ENCODE results near the gene ZFP3. TPM values are rescaled to one million over a fixed set of nuclear protein-coding genes. Genes with fewer than 3 reads are reported as not detected.

ZFP3 gene
- total and polyA plus RNA-seq, 2 of the 4 experiments (the other 2 are of a cell fraction) = 0.54 to 0.75 TPM

- H4K20me1 ChIP-seq (ENCODE audit: insufficient read depth, low read length) = no peaks in the 10 kb centered on the region
- no peak overlapping the region for H3K4me3 ChIP-seq (ENCODE audit: insufficient read depth, low read depth, low read length)
- no peaks in the 10 kb centered on the region for H3K79me1 ChIP-seq (ENCODE audit: low read depth in 1 of 2, low read length in 2 of 2)
- H2BK20ac ChIP-seq (ENCODE audit: low read depth, low read length) = no peak overlapping the region
- ATAC-seq (ENCODE audit: low read depth) (no peak), DNase-seq (no peak)
- dilution Hi-C loops (cut with HindIII; ENCODE audit: low sequenced_read_pairs, unreplicated experiment) (no loop called here), intact Hi-C loops (cut with micrococcal nuclease) (no loop called here), in situ Hi-C loops (cut with MboI; ENCODE audit: low sequenced_read_pairs) (no loop called here)
- WGBS, 2 experiments (ENCODE audit: extremely low coverage in 2 of 2, insufficient read length in 1 of 2) = 83% methylated on average over 3 of the region's 6 CpGs; no CpG with 5 or more reads in 1 of the 2 experiments
- H3K23ac ChIP-seq (ENCODE audit: low read depth, low read length) = no peak overlapping the region
- no peak overlapping the region for H4K91ac ChIP-seq (ENCODE audit: insufficient read depth, low read depth, low read length)
- H3K14ac ChIP-seq (replicated peaks; ENCODE audit: low read depth, low read length) = no peak overlapping the region
- H3K36me3 ChIP-seq (ENCODE audit: control insufficient read depth, insufficient read depth, low read length) = no peaks in the 10 kb centered on the region
- no peak overlapping the region for H4K8ac ChIP-seq (ENCODE audit: low read depth in 2 of 2, low read length in 2 of 2)
- H2AK9ac ChIP-seq (replicated peaks; ENCODE audit: low read depth, low read length, poor library complexity) = peak overlapping the region; percentile 71
- no peaks in the 10 kb centered on the region for H3K4me1 ChIP-seq (ENCODE audit: control insufficient read depth, insufficient read depth, low read length)
- no peak overlapping the region for H3K9ac ChIP-seq (ENCODE audit: low read depth, low read length)
- H3K4ac ChIP-seq (ENCODE audit: low read depth, low read length) = no peak overlapping the region
- no peak overlapping the region for H2AK5ac ChIP-seq (ENCODE audit: low read depth, low read length)
- H2AFZ ChIP-seq (replicated peaks; ENCODE audit: low read length, poor library complexity) = peak overlapping the region; percentile 52
- no peak overlapping the region for H3K4me2 ChIP-seq (ENCODE audit: low read depth, low read length)
- no peak overlapping the region for H3K27ac ChIP-seq (ENCODE audit: insufficient read depth, low read length)
- TF ChIP-seq RAD21 (IDR thresholded peaks at IDR 0.05; ENCODE audit: low read length) (no peak), CHD1 (IDR thresholded peaks at IDR 0.05; ENCODE audit: low read depth, low read length) (no peak), SMC3 (IDR thresholded peaks at IDR 0.05; ENCODE audit: low read depth, low read length) (no peak), MXI1 (IDR thresholded peaks at IDR 0.05; ENCODE audit: borderline replicate concordance, low read depth, low read length) (no peak), CEBPB (IDR thresholded peaks at IDR 0.05; ENCODE audit: low read depth, low read length) (no peak), MAZ (IDR thresholded peaks at IDR 0.05; ENCODE audit: borderline replicate concordance, low read depth, low read length) (no peak)
- TF ChIP-seq, protein P1, sequence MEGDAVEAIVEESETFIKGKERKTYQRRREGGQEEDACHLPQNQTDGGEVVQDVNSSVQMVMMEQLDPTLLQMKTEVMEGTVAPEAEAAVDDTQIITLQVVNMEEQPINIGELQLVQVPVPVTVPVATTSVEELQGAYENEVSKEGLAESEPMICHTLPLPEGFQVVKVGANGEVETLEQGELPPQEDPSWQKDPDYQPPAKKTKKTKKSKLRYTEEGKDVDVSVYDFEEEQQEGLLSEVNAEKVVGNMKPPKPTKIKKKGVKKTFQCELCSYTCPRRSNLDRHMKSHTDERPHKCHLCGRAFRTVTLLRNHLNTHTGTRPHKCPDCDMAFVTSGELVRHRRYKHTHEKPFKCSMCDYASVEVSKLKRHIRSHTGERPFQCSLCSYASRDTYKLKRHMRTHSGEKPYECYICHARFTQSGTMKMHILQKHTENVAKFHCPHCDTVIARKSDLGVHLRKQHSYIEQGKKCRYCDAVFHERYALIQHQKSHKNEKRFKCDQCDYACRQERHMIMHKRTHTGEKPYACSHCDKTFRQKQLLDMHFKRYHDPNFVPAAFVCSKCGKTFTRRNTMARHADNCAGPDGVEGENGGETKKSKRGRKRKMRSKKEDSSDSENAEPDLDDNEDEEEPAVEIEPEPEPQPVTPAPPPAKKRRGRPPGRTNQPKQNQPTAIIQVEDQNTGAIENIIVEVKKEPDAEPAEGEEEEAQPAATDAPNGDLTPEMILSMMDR (conservative IDR thresholded peaks at IDR 0.05; ENCODE audit: low read depth, low read length) = no peak
- H3K9me1 ChIP-seq (ENCODE audit: insufficient read depth, low read length) = no peaks in the 10 kb centered on the region; the same call in 1 of the 2 replicates
- H2BK15ac ChIP-seq (ENCODE audit: low read depth, low read length) = no peak overlapping the region
- no TSS peak for BruUV-seq (replicated peaks)
- CTCF ChIA-PET = no interaction called here
- POLR2A ChIA-PET (ENCODE audit: unreplicated experiment) = no interaction called here
- H2BK120ac ChIP-seq (ENCODE audit: low read depth, low read length) = no peak overlapping the region
- peaks cover 8% of the 10 kb centered on the region for H3K27me3 ChIP-seq (ENCODE audit: control insufficient read depth, insufficient read depth, low read length)
- no peaks in the 10 kb centered on the region for H3K9me3 ChIP-seq (ENCODE audit: control insufficient read depth, insufficient read depth, low read length)
- H3K56ac ChIP-seq (ENCODE audit: extremely low read depth, insufficient read depth, low read length) = no peak overlapping the region
- H4K5ac ChIP-seq (ENCODE audit: low read depth, low read length) = no peak overlapping the region
- no peak overlapping the region for H2BK5ac ChIP-seq (ENCODE audit: low read depth, low read length, poor library complexity, severe bottlenecking)
- H3K18ac ChIP-seq (ENCODE audit: low read depth, low read length) = no peak overlapping the region
Observed at GRCh38 chr17:5032865-5033264, 45.4 kb upstream of the ZFP3 start.
